K562 (cell line): ENCODE data around the gene KAT5. TPM values are rescaled to one million over a fixed set of nuclear protein-coding genes. Genes with fewer than 3 reads are reported as not detected.

Source experiments
- ATAC-seq: fragments of 200-7000 bp; cut with Tn5 transposase; 3 replicates; pipeline ENCODE4 v1.9.1; 2020; ENCODE audit warnings: moderate library complexity
- BruUV-seq: library from RNA; stranded (reverse); fragments of 400-500 nt; replicated peaks from 2 replicates; lab custom pipeline; 2021; lab: Mats Ljungman, UMichigan
- CTCF ChIA-PET: fragments of 300-600 bp; formaldehyde crosslinking; extraction: SDS; loops from one replicate; lab custom pipeline; 2021; ENCODE audit warnings: low intra/inter-chr PET ratio; lab: Yijun Ruan, JAX
- POLR2A ChIA-PET: fragments of 300-600, 350-650 bp; sonication (Branson Sonifier 250); formaldehyde crosslinking; extraction: SDS; loops from one replicate; lab custom pipeline; 2021; ENCODE audit warnings: antibody characterized with exemption, inconsistent platforms; lab: Yijun Ruan, JAX
- DNase-seq, 4 experiments: peaks; one replicate each; pipeline versions ENCODE4 v3.0.0 to v3.0.0-alpha.2; 2011 to 2018; ENCODE audit warnings: low spot score in 3 of 4, mixed read lengths in 3 of 4; ENCODE audit errors: extremely low read depth in 1 of 4
- FAIRE-seq: peaks from 2 replicates; lab custom pipeline; 2011; peaks lifted over from hg19 to GRCh38; lab: Jason Lieb, UNC
- H2AFZ ChIP-seq: 2 replicates; pipeline ENCODE4 v1.6.0; 2011; ENCODE audit warnings: low read depth, low read length, control low read depth, inconsistent platforms
- H3K27ac ChIP-seq: fragments of 200-600 bp; 3 replicates; pipeline ENCODE4 v1.8.0; 2011; ENCODE audit warnings: low read depth, mild to moderate bottlenecking, control low read depth, inconsistent platforms, low read length, moderate library complexity, mixed read lengths; ENCODE audit errors: extremely low read depth
- H3K27me3 ChIP-seq, 2 experiments: fragments of 300-600 bp in 1 of 2; 2 replicates in 1 of 2; 3 replicates in 1 of 2; pipeline versions ENCODE4 v1.6.0 to v1.8.0; 2011; ENCODE audit warnings: inconsistent platforms in 2 of 2, low read length in 2 of 2, mild to moderate bottlenecking in 1 of 2, mixed read lengths in 1 of 2, moderate library complexity in 1 of 2; ENCODE audit not compliant: control insufficient read depth in 2 of 2, insufficient read depth in 2 of 2
- H3K36me3 ChIP-seq: fragments of 300-600 bp; 3 replicates; pipeline ENCODE4 v1.8.0; 2011; ENCODE audit warnings: mild to moderate bottlenecking, low read length, inconsistent platforms; ENCODE audit not compliant: control insufficient read depth, insufficient read depth
- H3K4me1 ChIP-seq, 2 experiments: fragments of 200-600 bp in 1 of 2; replicated peaks in 1 of 2; 2 replicates in 1 of 2; 3 replicates in 1 of 2; pipeline versions ENCODE4 v1.5.1 to v1.8.0; 2011; ENCODE audit warnings: inconsistent platforms in 2 of 2, low read length in 2 of 2, mild to moderate bottlenecking in 1 of 2, mixed read lengths in 1 of 2, moderate library complexity in 1 of 2; ENCODE audit not compliant: control insufficient read depth in 2 of 2, insufficient read depth in 2 of 2
- H3K4me2 ChIP-seq: 2 replicates; pipeline ENCODE4 v1.6.1; 2011; ENCODE audit warnings: low read length, control low read depth, inconsistent platforms, mixed read lengths; ENCODE audit not compliant: insufficient read depth
- H3K4me3 ChIP-seq: fragments of 200-600 bp; sonication (generic), shearing (Covaris generic); 2 replicates; pipeline ENCODE4 v1.5.1; 2016; ENCODE audit warnings: control low read depth, inconsistent platforms
- H3K79me2 ChIP-seq: fragments of 200-600 bp; 3 replicates; pipeline ENCODE4 v1.8.0; 2011; ENCODE audit warnings: low read length, inconsistent platforms; ENCODE audit not compliant: control insufficient read depth, insufficient read depth
- H3K9ac ChIP-seq, 2 experiments: 2 replicates each; pipeline versions ENCODE4 v1.6.0 to v1.6.1; 2011; ENCODE audit warnings: low read depth in 2 of 2, low read length in 2 of 2, control low read depth in 1 of 2, inconsistent platforms in 1 of 2, mild to moderate bottlenecking in 1 of 2, mixed read lengths in 1 of 2; ENCODE audit not compliant: insufficient read depth in 1 of 2
- H3K9me1 ChIP-seq: one replicate; pipeline ENCODE4 v1.6.0; 2011; ENCODE audit warnings: inconsistent platforms, mild to moderate bottlenecking, low read length, moderate library complexity; ENCODE audit not compliant: control insufficient read depth, insufficient read depth
- H3K9me3 ChIP-seq: replicated peaks from 2 replicates; pipeline ENCODE4 v1.5.1; 2011; ENCODE audit warnings: low read depth, low read length, inconsistent platforms; ENCODE audit not compliant: control insufficient read depth, insufficient read depth
- H4K20me1 ChIP-seq: replicated peaks from 2 replicates; pipeline ENCODE4 v1.6.1; 2011; ENCODE audit warnings: low read length, inconsistent platforms, mixed read lengths; ENCODE audit not compliant: control insufficient read depth, insufficient read depth
- BRF1 ChIP-seq: IDR thresholded peaks from 3 replicates; pipeline ENCODE4 v1.6.1; 2011; ENCODE audit warnings: borderline replicate concordance, mild to moderate bottlenecking; ENCODE audit not compliant: insufficient read length; ENCODE audit errors: extremely low read depth
- EGR1 ChIP-seq: fragments of 450-650 bp; conservative IDR thresholded peaks from 2 replicates; pipeline ENCODE4 v1.6.1; 2017; ENCODE audit warnings: mild to moderate bottlenecking
- EWSR1 ChIP-seq: fragments of 450-650 bp; IDR thresholded peaks from 2 replicates; pipeline ENCODE4 v1.6.1; 2018; ENCODE audit warnings: borderline replicate concordance, mild to moderate bottlenecking, low read depth, moderate library complexity; ENCODE audit not compliant: partially characterized antibody
- FOXA3 ChIP-seq, 2 experiments: fragments of 450-650 bp in 1 of 2; sonication (generic) in 1 of 2; formaldehyde crosslinking; IDR thresholded peaks in 1 of 2; conservative IDR thresholded peaks in 1 of 2; 2 replicates each; pipeline versions ENCODE4 v1.4.0 to v1.8.0; 2020 to 2022; ENCODE audit warnings: mild to moderate bottlenecking in 2 of 2, missing genetic modification reagents in 1 of 2
- GABPB1 ChIP-seq: sonication (generic); formaldehyde crosslinking; IDR thresholded peaks from 2 replicates; pipeline ENCODE4 v1.8.0; 2022; ENCODE audit warnings: mild to moderate bottlenecking, missing genetic modification reagents
- HES1 ChIP-seq: fragments of 450-650 bp; IDR thresholded peaks from 2 replicates; pipeline ENCODE4 v1.6.1; 2016; ENCODE audit warnings: low read depth, mild to moderate bottlenecking, moderate library complexity
- KLF6 ChIP-seq: fragments of 250-450 bp; sonication (Bioruptor Pico); IDR thresholded peaks from 2 replicates; pipeline ENCODE4 v1.4.0; 2020; ENCODE audit warnings: mild to moderate bottlenecking, moderate library complexity, borderline replicate concordance
- MCM2 ChIP-seq: fragments of 450-650 bp; IDR thresholded peaks from 2 replicates; pipeline ENCODE4 v1.6.1; 2017; ENCODE audit warnings: low read depth, mild to moderate bottlenecking
- NEUROD1 ChIP-seq: fragments of 150-350 bp; IDR thresholded peaks from 2 replicates; pipeline ENCODE4 v1.6.1; 2014; ENCODE audit warnings: borderline replicate concordance, low read length, low read depth; ENCODE audit not compliant: partially characterized antibody
- PHF8 ChIP-seq: fragments of 200-600 bp; sonication (generic); IDR thresholded peaks from 2 replicates; pipeline ENCODE4 v1.6.1; 2012; ENCODE audit warnings: mixed run types, mild to moderate bottlenecking, inconsistent platforms, low read length, moderate library complexity, borderline replicate concordance
- RBM39 ChIP-seq: fragments of 200-400 bp; formaldehyde crosslinking; optimal IDR thresholded peaks from 2 replicates; pipeline ENCODE3; 2018; ENCODE audit warnings: low read depth, low read length
- RCOR1 ChIP-seq, 2 experiments: IDR thresholded peaks; 2 replicates each; pipeline ENCODE4 v1.6.1; 2012; ENCODE audit warnings: low read depth in 2 of 2, low read length in 2 of 2, borderline replicate concordance in 1 of 2, improper control_type of control experiment in 1 of 2
- SPI1 ChIP-seq: IDR thresholded peaks from 2 replicates; pipeline ENCODE4 v1.6.1; 2011; ENCODE audit warnings: low read depth, low read length, control low read depth, borderline replicate concordance
- TFE3 ChIP-seq: fragments of 450-650 bp; formaldehyde crosslinking; IDR thresholded peaks from 2 replicates; pipeline ENCODE4 v1.4.0; 2020; ENCODE audit warnings: mild to moderate bottlenecking, mixed read lengths
- UBTF ChIP-seq, 2 experiments: IDR thresholded peaks; 2 replicates each; pipeline ENCODE4 v1.6.1; 2012; ENCODE audit warnings: improper control_type of control experiment in 2 of 2, low read depth in 2 of 2, low read length in 2 of 2, borderline replicate concordance in 1 of 2
- WGBS: fragments of 100-300 bp; shearing (Covaris generic); methylation state at CpG from one replicate; pipeline ENCODE4 v1.1.6; 2016; ENCODE audit warnings: low coverage, mixed read lengths; ENCODE audit not compliant: insufficient coverage; ENCODE audit errors: missing lambda C conversion rate; 5-methylcytosine and 5-hydroxymethylcytosine counted together
- in situ Hi-C: fragments of 300-500 bp; cut with MboI; formaldehyde crosslinking; loops from 4 replicates; pipeline ENCODE4 v1.15.0; 2018; ENCODE audit warnings: inconsistent platforms, mixed read lengths
- intact Hi-C: fragments of 100-400 bp; cut with micrococcal nuclease; formaldehyde crosslinking; loops from 2 replicates; pipeline ENCODE4 v1.14.2; 2022
- polyA plus RNA-seq, 8 experiments: library from polyadenylated mRNA; depleted of rRNA in 4 of 8; stranded (reverse) in 5 of 8; unstranded in 3 of 8; fragments of >200 nt; fragmentation: Nextera tagmentation in 2 of 8; fragmentation: Illumina TruSeq in 1 of 8; extraction: Ambion mirVana in 2 of 8; extraction: Trizol in 1 of 8; gene quantifications; 2 replicates each; pipeline versions ENCODE4 v1.2.1 to v1.2.3, GENCODE V29; 2011 to 2014; ENCODE audit warnings: inconsistent platforms in 1 of 8, missing spikeins in 1 of 8
- total RNA-seq, 7 experiments: library from RNA; depleted of rRNA in 6 of 7; stranded (reverse); fragments of >200 nt in 6 of 7; fragmentation: Illumina TruSeq in 2 of 7; extraction: Trizol in 2 of 7; gene quantifications; 2 replicates each; pipeline versions ENCODE4 v1.2.1 to v1.2.3, GENCODE V29; 2011 to 2021; ENCODE audit warnings: low replicate concordance in 1 of 7

The KAT5 gene
- total and polyA plus RNA-seq, 9 of the 15 experiments (the other 6 are each of a cell fraction or from before 2014, with no cell fraction given), result 3.6 to 76.8 (median 52.7) TPM

- Histone ChIP-seq H3K79me2 (peaks cover 25% of the 10 kb centered on the region), H3K36me3 (peaks cover 30% of the 10 kb centered on the region), H3K9me3 (no peaks in the 10 kb centered on the region), H2AFZ (peak overlapping the region; percentile 97), H3K9ac (peak overlapping the region; percentile 85 to 93), H3K4me3 (peak overlapping the region; percentile 92), H4K20me1 (0 out of 2 replicates have a peak, but pooled peaks cover 4% of the 10 kb centered on the region), H3K9me1 (peaks cover 5% of the 10 kb centered on the region), H3K27ac (peak overlapping the region; percentile 87), H3K4me1 (peaks cover 7 to 20% of the 10 kb centered on the region in 2 experiments; a peak in 4 of 5 replicates), H3K27me3 (no peaks in the 10 kb centered on the region), H3K4me2 (peak overlapping the region; percentile 99)
- ATAC-seq (peak; percentile 68), FAIRE-seq (peak; percentile 67), DNase-seq (peak; percentile 50 to 67 (median 62))
- WGBS, result 8% methylated on average over 10 of the region's 15 CpGs
- intact Hi-C loops, result no loop called here
- BruUV-seq, result no TSS peak
- in situ Hi-C loops, result no loop called here
- CTCF ChIA-PET, result no interaction called here
- POLR2A ChIA-PET, result interaction anchor here (0.6 to 1.7 kb wide), 7 partner anchors 10 to 775 kb away, joined by 3 to 32 read pairs (median 5); partner anchors contain the start of gene MRPL11
- TF ChIP-seq FOXA3 (CRISPR knock-in tag; conservative IDR thresholded peaks at IDR 0.05 in 1 of 2, IDR thresholded peaks at IDR 0.05 in 1 of 2) (peak in 1 of 2 experiments; percentile 59; a peak in 1 of 4 replicates), TFE3 (CRISPR knock-in tag) (peak; percentile 67), GABPB1 (CRISPR knock-in tag) (peak; percentile 33; the same call in 1 of the 2 replicates), PHF8 (no peak), NEUROD1 (no peak), MCM2 (no peak), UBTF (IDR thresholded peaks at IDR 0.05; ENCODE audit: borderline replicate concordance in 1 of 2, low read depth in 2 of 2, low read length in 2 of 2) (0 out of 4 replicates have a peak, but pooled peaks of 1 of the 2 experiments have one; percentile 10), HES1 (no peak), RCOR1 (IDR thresholded peaks at IDR 0.05; ENCODE audit: borderline replicate concordance in 1 of 2, low read depth in 2 of 2, low read length in 2 of 2) (0 out of 4 replicates have a peak, but pooled peaks of 1 of the 2 experiments have one; percentile 29), RBM39 (no peak), EGR1 (peak; percentile 94), EWSR1 (no peak), KLF6 (no peak), BRF1 (no peak), SPI1 (peak; percentile 34; the same call in 1 of the 2 replicates)
Observed at GRCh38 chr11:65663639-65664200, 48.3 kb upstream of the KAT5 start.
